Left hindlimb (tissue), 1 donor: ENCODE data around the gene NCOA1.
"Not testable (repeated sequence)": the region's sequence is repeated elsewhere in the genome, so short reads cannot be mapped to it uniquely, and the experiment has no call there.

Source experiments
- DNase-seq: peaks from one replicate; pipeline ENCODE4 v3.0.0-alpha.2; 2018

Gene NCOA1

DNA sequence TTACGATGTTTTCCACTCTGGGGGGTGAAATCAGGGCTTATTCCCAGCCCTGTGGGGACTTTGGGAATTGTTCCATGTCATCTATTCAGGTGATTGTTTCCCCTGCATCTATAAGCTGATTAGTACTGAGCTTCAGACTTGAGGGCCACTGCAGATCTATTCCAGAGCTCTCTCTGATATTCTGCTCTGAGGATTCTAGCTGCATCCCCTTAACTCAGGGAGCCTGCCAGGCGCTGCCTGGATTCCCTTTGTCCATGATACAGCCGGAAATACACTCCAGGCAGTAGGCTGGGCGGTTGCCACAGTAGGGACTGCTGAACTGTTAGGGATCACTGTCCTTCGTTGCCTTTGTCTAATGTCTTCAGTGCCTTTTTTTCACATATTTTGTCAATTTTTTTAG lies 270.8 kb downstream of the NCOA1 start:
- DNase-seq = no peak

DNA sequence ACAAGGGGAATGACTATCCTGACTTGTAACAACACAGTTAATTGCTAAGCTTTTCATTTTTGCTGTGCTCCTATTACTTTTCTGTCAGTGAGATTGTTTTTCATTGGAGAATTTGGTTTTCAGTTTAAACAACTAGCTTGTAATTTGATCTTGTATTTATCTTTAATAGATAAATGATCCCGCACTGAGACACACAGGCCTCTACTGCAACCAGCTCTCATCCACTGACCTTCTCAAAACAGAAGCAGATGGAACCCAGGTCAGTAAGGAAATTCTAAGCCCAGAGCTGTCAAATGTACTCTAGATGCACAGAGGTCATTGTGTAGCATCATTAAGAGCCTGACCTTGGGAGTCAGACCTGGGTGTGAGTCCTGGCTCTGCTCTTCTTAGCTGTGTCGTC lies 271.5 kb downstream of the NCOA1 start:
- DNase-seq = no peak

DNA sequence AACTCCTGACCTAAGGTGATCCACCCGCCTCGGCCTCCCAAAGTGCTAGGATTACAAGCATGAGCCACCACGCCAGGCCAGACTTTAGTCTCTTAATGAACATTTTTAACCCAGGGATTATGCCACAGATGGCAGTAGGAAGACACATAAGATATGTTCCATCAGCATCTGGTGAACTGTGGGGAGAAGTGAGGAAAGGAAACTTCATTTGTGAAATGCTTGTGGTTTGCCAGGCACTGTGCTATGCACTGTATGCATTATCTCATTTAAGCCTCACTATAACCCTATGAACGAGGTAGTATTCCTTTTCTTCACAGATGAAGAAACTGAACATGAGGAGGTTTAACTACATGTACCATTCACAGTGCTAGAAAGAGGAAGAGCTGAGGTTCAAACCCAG lies 272.8 kb downstream of the NCOA1 start:
- no peak for DNase-seq

DNA sequence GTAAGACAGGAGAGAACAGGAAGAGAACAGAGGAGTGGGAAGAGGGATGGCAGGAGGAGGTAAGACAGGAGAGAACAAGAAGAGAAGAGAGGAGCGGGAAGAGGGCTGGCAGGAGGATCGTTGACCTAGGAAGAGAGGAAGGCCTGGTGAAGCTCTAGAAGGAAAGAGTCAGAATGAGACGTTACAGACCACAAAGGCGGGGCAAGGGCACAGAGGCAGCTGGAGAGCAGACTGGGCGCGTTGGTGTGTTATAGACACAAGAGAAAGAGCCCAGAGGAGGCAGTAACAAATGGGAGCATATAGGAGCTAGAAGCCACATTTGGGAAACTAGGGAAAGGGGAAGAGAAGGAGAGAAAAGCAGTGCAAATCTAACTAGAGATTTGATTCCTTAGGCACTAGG lies 275.6 kb downstream of the NCOA1 start:
- DNase-seq = peak; percentile 41

DNA sequence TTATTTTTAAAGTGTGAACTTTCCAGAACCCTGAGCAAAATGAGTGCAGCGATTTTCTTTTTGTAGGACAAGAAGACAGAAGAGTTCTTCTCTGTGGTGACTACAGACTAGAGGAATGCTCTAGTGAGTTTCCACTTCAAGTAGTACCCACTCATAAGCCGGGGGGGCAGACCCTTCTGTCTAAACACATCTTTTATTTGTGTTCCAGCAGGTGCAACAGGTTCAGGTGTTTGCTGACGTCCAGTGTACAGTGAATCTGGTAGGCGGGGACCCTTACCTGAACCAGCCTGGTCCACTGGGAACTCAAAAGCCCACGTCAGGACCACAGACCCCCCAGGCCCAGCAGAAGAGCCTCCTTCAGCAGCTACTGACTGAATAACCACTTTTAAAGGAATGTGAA lies 277.0 kb downstream of the NCOA1 start:
- DNase-seq = no peak

DNA sequence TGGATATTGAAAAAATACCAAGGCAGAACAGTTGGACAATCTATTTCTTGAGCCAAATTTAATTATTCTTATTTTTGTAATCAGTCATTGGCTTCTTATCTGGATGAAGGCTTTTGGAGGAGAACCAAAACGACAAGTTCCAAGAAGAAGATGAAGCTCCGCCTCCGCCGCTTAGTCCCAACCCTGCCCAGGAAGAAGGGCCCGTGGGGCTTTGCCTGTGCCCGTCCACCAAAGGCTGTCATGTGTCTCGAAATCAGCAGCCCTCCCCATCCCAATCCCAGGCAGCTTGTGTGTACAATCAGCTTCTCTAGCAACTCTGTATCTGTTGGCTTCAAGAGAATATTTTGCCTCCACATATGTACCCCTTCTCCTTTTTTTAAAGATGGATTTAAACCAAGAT lies 277.5 kb downstream of the NCOA1 start:
- DNase-seq = no peak

DNA sequence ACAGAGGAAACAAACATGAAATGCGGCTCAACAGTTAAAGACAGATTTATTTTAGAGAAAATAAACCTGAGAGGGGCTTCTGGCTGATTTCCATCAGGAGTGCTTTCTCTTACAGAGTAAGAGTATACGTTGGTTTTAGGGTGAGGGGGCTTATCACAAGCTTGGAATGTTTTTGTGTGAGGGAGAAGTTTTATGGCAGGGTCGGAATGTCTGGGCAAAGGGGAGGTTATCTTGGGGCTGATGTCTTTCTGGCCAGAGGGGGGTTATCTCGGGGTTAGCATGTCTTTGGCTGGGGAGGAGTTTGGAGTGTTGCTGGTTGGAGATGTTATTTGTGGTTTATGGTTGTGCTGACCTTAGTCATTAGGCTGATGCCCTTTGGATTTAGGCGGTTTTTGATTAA lies 280.0 kb downstream of the NCOA1 start:
- DNase-seq = no peak

DNA sequence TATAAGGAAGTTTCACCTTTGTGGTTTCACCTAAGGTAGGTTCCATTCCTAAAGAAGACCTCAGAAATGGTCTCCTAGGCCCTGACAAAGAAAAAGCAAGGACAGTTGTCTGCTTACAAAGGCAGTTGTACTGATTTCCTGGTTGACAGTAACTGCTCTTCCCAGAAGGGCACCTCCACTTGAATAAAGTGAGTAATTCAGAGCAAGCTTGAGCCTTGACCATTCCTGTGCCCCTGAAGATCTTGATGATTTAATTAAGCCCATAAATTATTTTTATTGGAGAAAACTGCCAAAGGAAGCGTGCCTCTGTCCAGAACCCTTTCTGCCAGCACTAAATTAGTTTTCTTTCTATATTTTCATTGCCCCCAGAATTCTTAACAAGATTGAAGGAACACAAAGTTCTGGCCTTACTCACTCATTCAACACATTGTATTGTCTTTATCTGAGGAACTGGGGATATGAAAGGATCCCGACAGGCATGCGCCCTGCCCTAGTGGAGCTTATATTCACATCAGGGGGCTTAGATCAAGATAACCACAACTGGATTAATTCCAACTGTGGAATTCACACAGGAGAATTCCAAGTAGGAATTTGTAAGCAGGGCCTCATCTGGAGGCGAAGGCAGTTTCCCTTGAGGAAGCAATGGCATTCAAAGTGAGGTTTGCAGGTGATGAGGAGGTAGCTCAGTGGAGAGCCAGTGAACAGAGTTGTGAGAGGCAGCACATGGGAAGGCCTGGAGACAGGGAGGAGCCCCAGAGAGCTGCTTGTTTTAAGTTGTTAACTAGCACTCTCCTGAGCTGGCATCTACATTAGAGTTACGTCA lies 280.9 kb downstream of the NCOA1 start:
- DNase-seq = no peak

DNA sequence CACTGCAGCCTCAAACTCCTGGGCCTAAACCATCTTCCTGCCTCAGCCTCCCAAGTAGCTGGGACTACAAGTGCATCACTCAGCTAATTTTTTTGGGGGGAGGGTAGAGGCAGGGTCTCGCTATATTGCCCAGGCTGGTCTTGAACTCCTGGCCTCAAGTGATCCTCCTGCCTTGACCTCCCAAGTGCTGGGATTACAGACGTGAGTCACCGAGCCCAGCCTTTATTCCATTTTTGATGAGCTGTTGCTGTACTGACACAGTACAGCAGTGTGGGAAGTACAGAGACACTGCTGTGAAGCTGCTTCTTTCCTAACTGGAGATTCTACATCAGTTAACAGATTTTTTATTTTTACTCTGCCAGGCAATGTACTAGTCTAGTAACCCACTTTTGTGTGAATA lies 283.3 kb downstream of the NCOA1 start:
- DNase-seq = no peak

DNA sequence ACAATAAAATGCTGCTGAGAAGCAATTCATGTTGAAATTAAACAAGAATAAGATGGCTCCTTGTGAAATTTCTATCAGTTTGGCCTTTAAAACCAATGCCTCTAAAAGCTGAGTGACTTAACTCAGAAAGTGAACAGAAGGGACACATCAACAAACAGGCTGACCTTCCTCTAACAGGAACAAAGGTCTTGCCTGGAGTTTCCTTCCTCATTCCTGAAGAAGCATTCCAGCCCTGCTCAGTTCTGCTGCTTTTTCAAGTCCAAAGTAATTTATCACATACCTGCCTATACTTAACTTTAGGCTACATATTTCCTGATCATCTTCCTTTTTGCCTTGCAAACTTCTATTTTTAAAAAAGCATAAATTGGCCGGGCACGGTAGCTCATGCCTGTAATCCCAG lies 288.1 kb downstream of the NCOA1 start:
- no peak for DNase-seq

DNA sequence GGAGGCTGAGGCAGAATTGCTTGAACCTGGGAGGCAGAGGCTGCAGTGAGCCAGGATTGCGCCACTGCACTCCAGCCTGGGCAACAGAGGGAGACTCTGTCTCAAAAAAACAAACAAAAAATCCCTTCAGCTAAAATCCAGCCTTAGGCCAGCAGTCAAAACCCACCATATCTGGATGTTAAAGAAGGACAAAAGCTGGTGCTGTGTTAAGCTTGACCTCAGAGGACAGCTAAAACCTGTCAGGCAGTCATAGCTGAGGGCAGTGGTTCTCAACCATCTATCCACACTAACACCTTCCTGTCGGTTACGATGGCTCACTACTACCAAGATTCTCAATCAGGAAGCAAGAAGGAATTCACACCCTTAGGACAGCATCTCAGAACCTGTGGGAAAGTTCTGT lies 292.6 kb downstream of the NCOA1 start:
- no peak for DNase-seq

DNA sequence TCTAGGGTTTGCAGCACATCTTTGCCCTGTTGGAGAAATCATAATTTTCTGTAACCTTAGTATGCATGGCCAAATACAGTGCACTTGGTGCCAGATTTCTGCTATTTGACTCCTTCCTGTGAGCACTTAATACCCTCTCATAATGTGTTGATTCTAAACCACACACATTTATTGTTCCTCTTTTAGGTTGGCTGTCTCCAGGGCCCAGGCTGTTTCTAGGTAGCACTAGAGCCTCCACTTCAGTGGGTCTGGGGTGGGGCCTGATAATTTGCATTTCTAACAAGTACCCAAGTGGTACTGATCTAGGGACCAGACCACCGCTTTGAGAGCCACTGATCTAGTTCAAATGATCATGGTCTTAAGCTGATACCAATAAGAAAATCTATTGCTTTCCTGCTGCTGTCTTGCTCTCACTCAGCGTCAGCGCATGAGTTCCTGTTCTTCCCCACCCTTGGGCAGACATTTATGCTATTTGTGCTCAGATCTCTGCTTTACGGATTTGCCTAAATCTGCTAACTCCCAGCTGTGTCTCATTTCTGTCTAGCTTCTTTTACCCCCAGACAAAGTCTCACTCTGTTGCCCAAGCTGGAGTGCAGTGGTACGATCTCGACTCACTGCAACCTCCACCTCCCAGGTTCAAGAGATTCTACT lies 294.7 kb downstream of the NCOA1 start:
- DNase-seq = no peak

DNA sequence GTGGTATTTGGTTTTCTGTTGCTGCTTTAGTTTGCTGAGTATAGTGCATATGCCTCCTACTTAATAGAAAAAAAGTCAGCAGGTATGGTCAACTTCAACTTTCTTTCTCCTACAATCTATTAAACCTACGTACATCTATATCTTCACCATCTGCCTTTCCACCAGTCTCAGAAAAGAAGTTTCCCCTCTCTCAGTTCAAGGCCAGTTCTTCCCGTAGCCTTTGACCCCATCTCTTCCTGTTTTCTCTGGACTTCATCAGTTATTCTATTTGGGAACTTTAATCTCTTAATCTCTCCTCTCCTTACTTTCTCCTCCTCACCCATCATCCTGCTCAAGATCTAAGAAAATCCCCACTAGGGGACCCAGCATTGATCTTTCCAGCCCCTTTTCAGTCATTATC lies 296.5 kb downstream of the NCOA1 start:
- no peak for DNase-seq

DNA sequence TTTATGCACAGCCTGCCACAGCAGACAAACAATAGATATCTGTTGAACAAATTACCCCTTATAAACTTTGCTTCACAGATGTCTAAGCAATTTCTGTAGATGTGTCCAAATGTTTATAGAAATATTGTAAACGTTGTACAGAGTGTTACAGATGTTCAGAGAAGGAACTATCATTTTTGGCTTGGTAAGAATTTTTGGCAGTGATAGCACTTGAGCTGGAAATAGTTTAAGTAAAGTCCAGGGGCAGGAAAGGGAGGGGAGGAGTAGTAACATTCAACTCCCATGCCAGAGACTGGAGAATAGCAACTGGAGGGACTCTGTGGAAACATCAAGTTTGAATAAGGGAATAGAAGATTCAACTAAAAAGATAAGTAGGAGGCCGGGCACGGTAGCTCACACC lies 297.8 kb downstream of the NCOA1 start:
- DNase-seq = no peak

DNA sequence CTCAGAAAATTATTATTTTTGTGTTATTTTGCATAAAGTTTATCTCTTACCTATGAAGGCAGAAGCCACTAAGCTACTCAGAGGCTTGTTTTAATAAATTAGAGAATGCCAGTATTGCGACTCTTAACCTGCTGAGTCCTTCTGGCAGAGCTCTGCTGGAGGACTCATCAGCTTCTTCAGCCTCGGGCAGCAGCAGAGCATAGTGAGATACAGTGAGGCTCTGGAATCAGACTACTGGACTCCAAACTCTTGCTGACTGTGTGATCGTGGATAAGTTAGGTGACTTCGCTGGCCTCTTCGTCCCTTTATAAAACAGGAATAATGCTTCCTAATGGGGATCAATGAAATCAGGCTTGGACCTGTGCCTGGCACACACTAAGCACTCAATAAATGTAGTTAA lies 300.4 kb downstream of the NCOA1 start:
- no peak for DNase-seq

DNA sequence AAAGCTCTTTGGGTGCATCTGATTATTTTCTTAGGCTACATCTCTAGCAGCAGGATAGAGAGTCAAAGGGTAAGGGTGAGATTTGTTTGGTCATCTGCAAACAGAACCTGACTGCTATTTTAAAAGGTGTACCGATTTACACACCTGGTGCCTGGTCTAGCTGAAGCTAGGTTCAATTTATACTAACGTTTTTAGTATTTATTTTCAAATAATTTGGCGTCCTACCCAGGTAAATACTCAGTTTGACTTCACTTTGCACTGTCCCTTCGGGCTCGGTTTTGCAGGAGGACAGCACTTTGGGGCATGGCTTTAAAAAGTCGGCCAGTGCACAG lies 301.5 kb downstream of the NCOA1 start:
- DNase-seq = no peak

DNA sequence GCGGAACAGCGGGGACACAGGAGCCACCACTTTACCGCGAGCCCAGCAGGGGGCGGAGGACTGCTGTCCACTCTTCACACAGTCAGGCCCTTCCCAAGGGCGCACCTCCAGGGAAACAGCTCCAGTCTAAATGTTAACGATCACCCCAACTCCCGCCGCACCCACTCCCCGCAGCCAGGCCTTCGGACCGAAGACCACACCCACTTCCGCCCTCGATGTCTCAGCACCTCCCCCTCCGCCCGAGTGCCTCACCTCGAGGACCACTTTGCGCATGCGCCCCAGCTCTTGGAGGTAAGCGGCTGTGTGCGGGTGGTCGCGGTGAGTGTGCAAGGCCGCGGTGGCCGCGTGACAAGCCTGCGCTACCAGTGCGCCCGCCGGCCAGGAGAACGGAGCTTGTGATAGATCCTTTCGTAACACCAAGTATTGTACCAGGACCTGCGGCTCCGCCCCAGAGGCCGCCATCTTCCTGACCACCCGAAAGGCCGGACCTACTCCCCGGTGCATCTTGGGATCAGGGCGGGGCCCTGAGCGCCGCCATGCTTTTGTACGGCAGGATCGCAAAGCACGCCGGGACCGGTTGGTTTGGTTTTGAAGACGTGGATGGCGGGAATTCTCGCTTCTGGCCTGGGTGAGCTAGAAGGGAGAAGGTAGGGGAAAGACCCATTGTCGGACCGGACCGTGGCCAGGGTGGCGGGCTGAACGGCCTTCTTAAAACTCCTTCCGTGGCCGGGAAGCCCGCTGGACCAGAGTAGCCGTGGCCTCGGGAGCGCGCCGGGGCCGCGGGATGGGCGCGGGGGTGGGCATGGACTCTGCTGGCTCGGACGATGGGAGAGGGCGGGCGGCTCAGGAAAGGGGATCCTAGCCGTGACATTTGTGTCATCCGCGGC lies 302.1 kb downstream of the NCOA1 start, which contains the start of the genes CENPO and PTRHD1:
CENPO (plus strand) TSS at position 552 of the 887 bp plus-strand sequence. CDS start 495 bp downstream, outside the sequence.
PTRHD1 (minus strand) TSS at position 518 of the 887 bp plus-strand sequence; CDS start at position 504, 14 bp downstream.
- peak; percentile 98 for DNase-seq

DNA sequence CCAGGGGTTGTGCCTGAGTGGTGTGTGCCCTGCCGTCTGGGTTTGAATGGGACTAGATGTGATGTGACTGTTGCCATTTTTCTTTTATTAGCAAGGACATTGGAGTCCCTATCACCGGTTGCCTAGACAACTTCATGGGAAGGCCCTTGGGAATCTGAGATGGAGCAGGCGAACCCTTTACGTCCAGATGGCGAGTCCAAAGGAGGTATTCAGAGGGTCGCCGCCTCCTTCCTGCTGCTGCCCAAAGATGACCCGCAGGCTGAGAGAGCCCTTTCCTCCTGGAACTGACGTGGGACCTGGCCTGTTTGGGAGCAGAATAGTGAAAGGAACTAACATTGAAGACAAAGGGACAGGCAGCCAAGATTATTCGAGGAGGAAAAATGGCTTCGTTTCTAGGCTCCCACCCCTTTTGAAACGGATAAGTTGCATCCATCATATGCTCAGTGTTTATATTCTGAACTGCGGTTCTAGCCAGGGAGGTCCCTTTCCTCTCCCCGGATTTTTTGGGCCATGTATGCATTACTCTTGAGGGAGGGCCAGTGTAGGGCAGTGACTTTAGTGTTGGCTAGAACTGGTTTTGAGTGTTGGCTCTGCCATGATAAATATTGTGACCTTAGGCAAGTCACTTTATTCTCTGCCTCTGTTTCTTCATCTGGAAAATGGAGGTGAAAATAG lies 302.8 kb downstream of the NCOA1 start:
- peak; percentile 53 for DNase-seq

DNA sequence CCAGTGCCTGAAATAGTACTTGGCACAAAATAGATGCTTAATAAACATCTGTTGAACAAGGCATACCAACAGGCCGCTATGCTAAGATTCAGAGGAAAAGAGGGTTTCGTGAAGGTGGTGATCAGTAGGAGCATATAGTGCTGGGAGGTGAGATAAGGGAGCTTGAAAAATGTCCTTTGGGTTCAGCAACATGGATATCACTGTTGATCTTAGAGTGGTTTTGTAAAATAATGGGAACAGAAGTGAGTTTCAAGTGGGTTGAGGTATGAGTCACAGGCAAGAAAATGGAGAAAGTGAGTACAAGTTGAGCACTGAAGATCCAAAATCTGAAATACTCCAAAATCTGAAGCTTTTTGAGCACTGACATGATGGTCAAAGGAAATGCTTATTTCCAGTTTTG lies 306.6 kb downstream of the NCOA1 start:
- no peak for DNase-seq

DNA sequence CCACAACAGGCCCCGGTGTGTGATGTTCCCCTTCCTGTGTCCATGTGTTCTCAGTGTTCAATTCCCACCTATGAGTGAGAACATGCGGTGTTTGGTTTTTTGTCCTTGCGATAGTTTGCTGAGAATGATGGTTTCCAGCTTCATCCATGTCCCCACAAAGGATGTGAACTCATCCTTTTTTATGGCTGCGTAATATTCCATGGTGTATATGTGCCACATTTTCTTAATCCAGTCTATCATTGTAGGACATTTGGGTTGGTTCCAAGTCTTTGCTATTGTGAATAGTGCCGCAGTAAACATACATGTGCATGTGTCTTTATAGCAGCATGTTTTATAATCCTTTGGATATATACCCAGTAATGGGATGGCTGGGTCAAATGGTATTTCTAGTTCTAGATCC lies 309.4 kb downstream of the NCOA1 start:
- DNase-seq = not testable (repeated sequence)

DNA sequence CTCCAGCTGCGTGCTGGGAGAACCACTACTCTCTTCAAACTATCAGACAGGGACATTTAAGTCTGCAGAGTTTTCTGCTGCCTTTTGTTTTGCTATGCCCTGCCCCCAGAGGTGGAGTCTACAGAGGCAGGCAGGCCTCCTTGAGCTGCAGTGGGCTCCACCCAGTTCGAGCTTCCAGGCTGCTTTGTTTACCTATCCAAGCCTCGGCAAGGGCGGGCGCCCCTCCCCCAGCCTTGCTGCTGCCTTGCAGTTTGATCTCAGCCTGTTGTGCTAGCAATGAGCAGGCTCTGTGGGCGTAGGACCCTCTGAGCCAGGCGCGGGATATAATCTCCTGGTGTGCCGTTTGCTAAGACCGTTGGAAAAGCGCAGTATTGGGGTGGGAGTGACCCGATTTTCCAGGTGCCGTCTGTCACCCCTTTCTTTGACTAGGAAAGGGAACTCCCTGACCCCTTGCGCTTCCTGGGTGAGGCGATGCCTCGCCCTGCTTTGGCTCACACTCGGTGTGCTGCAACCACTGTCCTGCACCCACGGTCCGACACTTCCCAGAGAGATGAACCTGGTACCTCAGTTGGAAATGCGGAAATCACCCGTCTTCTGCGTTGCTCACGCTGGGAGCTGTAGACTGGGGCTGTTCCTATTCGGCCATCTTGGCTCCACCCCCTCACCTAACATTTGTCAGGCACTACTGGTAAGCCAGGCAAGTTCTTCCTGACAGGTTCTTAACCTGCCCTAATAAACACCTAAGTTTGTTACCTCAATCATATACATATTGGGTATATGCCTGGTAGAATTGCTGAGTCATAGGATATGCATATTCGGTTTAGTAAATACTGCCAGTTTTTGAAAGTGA lies 315.0 kb downstream of the NCOA1 start:
- not testable (repeated sequence) for DNase-seq

DNA sequence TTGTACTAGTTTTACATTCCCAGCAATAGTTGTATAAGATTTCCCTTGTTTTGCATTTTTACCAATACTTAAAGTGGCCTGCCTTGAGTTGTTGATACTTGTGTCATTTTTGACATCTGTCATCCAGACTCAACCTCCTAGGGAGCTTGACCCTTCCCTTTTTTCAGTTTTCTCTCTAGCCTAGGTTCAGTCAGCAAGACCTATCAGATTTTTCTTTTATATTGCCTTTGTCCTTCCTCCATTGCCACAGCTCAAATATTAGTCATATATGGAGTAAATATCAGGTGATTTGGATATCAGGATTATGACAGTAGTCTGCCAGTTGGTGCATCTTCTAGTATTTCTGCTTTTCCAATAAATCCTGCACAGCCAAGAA lies 315.6 kb downstream of the NCOA1 start:
- no peak for DNase-seq
